HG02884 (cell line): ENCODE measurements around the gene BRD3OS.
"Not testable (repeated sequence)": the region's sequence is repeated elsewhere in the genome, so short reads cannot be mapped to it uniquely, and the experiment has no call there.

Experiments
- ATAC-seq: cut with Tn5 transposase; IDR thresholded peaks from one replicate; pipeline ENCODE4 v1.9.1; 2021; ENCODE audit warnings: mild to moderate bottlenecking, moderate library complexity; ENCODE audit not compliant: unreplicated experiment

The BRD3OS gene

DNA sequence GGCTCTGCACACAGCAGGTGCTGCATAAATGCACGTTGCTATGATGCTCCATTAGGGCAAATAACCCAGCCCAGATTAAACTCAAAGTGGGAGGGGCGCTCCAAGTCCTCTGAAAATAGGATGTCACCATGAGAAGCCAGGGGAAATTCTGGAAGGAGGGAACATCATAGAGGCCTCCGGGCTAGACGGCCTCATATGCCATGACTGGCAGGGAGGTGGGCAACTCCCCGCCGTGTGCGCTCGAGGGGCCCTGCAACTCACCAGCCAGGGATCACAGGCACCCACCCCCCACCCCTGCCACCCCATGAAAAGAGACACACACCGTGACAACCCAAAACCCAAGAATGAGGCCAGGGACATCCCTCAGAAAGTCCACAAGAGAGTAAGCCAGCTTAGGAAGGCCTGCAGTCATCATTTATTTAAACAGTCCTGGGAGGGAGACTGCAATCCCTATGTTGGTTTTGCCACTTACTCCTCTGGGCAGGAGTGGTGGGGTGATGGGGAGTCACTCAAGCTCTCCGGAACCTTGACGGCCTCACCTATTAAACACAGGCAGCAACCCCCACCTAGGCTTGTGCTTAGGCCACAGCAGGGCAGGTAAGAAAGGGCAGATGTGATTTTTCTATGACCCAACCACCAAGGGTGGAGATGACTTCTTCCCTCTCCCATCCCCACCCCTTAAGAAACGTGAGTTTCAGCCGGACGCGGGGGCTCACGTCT, 37.2 kb upstream of the BRD3OS start:
- no peak for ATAC-seq

DNA sequence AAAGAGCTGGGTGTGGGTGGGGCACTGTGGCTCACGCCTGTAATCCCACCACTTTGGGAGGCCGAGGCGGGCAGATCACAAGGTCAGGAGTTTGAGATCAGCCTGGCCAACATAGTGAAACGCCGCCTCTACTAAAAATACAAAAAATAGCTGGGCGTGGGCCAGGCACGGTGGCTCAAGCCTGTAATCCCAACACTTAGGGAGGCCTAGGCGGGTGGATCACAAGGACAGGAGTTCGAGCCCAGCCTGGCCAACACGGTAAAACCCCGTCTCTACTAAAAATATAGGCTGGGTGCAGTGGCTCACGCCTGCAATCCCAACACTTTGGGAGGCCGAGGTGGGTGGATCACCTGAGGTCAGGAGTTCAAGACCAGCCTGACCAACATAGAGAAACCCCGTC, 36.5 kb upstream of the BRD3OS start:
- not testable (repeated sequence) for ATAC-seq

DNA sequence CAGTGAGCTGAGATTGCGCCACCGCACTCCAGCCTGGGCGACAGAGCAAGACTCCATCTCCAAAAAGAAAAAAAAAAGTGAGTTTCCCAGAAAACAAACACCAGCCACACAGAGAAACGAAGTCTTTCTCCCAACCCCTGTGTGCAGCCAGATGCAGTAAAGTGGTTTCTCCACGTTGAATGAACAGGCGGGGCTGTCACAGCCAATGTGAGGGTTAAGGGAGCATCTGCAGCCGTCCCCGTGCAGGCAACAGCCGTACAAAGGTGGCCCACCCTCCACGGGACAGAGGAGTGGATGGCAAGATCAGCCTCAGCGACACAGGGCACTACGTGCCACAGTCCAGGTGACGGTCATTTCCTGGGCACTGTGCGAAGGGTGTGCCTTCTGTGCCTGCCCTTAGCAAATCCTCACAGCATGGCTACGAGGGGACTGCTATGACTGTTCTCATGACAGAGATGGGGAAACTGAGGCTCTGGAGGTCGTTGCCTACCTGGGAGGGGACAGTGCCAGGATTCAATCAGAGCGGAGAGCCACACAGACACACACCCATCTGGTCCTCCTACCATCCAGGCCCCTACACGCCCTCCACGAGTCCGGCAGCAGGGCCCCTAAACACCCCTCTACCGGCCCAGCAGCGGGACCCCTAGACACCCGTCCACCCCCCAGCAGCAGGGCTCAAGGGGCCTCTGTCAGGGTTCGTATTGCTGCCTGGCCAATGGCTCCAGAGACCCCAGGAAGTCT, 35.5 kb upstream of the BRD3OS start:
- ATAC-seq, result no peak

DNA sequence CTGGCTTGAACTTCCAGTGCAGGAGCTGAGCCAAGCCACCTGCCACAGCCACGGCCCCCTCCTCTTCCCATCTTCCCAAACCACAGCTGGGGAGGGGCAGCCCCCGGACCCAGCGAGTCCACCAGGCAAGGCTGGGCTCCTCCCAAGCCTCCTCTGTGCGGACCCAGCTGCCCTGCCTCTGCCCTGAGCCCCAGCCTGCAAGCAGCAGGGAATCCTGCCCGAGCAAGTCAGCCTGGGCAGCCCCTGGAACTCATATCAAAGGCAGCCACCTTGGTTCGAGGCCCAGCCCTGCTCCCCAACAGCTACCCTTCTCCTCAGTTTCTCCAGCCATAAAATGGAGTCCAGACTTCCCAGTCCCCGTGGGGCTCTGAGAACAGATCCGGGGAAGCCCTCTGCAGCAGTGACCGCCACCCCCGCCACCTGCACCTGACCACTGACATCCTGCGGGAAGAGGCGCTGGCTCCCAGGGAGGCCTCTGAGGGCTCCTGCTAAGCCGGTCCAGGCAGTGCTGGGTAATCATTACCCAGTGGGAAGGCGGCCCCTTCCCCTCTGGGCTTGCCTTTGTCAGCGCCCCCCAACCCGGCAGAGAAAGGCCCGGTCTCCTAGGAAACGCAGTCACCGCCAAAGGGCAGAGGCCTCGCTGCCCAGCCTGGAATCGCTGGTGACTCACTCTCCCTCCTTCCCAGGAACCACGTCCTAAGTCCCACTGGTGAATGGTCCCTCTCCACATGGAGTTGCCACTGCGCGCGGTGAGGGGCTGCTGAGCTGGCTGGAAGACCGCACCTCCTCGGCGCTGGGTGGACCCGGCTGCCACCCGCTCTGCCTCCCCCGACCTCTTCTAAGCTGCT, 34.7 kb upstream of the BRD3OS start:
- no peak for ATAC-seq

DNA sequence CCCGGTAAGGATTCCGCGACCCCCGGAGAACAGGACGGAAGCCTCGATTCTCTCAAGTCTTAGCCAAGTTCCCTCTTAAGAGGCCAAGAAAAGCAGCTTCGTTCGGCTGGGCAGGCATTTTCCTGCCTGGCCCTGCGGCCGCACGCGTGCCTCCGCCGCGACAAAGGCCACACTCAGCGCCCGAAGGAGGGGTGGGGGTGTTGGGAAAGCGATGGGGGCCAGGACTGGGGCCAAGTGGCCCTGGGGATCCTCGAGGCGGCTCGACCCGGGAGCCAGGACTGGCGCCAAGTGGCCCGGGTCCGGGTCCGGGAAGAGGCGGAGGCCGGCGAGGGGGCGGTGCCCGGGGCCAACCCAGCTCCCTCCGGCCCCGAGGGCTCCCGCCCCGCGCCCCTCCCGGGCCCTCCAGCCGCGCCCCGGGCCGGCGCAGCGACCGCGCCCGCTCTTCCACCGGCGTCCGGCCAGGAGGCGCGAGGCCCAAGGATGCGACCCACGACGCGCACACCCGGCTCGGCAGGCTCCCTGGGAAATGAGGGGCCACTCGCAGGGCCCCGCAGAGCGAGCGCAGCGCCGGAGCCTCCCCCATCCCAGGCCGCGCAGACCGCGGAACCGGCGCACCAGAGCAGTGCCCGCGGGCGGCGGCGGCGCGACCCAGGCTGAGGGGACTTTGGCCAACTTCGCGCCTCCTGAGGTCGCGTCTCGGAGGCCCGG, 33.9 kb upstream of the BRD3OS start:
- no peak for ATAC-seq

DNA sequence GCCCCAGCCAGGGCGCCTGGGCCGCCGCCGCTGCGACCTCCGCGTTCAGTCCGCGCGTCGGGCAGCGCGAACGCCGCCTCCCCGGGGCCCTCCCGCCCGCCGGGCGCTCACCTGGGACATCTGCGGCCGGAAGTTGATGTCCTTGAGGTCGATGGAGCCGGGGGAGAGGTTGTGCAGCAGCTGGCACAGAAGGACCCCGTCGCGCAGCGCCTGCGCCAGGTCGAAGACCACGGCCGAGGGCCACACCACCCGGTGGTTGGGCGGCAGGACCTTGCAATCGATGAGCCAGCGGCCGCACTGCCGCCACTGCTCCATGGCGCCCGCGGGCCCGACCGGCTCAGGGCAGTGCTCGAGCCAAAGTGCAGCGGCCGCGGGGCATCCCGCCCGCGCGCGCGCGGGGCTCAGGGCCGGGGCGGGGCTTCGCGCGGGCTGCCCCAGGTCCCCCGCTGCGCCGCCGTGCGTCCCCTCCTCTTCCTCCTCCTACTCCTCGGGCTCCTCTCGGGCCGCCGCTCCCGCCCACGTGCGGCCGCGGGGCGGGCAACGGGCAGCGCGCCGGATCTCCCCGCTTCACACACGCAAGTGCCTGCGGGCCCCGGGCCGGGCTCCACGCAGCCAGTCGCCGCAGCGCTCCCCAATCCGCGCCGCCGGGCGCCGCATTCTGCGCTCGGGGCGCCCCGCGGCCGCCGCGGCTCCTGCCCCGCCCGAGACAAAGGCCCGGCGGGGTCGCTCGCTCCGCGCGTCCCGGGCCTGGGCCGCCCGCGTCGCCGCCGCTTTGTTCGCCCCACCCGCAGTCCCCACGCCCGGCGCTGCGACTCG, 33.1 kb upstream of the BRD3OS start, which contains the start of gene VAV2:
TSS of gene VAV2 (minus strand) at position 361 of the 816 bp plus-strand sequence. CDS start at position 315, 46 bp downstream.
- peak; percentile 36 for ATAC-seq

DNA sequence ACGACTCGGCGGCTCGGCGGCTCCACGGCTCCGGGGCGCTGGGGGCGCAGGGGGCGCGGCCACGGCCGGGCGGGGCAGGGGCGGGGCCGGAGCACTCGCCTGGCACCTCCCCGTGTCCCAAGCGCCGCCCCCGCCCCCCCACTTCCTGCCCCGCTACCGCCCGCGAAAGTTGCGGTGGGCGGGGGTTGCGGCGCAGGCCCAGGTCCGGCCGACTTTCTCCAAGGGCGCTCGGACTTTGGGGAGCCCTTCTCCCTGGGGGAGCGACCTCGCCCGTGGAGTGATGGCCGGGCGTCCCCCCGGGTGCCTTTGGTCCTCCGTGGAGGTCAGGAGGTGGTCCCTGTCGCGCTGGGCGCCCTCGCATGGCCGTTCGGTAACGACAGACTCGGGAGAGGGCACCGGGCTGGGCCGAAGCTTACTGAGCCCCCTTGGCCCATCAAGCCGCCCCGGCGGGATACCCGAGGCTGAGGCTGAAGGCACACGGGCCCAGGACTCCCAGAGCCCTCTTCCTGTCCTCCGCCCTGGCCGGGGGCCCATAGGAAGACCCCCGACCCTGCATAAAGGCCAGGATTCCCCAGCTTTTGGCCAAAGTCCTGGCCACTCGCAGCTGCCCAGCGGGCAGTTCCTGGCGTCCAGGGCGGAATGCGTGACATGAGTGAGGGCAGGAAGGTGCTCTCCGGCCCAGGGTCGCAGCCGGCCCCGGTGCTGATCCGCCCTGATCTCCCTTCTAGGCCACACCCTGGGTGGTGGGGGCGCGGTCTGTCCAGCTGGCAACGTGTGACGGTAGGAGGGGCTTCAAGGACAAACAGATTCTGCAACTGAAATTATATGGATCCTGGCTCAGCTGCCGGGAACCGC, 32.3 kb upstream of the BRD3OS start:
- ATAC-seq, result peak; percentile 35

DNA sequence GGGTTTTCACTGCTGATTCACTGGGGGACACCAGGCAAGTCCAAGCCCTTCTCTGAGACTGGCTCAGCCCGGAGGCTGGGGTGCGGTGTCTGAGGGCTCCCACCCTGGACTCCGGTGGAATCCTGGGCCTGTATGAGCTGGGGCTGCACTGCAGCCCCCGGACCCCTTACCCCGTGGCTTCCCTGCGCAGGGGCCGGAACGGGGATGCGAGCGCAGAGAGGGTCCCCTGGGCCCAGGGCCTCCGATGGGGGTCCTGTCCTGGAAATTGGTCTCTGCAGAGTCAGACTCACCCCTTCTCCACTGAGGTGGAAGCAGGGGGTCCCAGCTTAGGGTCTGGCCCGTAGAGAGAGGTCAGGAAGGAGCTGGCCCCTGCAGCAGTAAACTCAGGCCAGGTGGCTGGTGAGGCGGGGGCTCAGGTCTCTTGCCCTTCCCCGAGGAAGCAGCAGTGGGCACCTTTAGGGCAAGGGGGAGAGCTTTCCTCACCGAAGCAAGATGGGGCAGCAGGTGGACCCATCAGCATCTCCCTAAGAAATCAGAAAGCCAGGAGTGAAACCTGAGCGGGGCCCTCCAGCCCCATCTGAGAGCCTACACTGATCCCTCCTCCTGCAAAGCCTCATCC, 31.5 kb upstream of the BRD3OS start:
- no peak for ATAC-seq

DNA sequence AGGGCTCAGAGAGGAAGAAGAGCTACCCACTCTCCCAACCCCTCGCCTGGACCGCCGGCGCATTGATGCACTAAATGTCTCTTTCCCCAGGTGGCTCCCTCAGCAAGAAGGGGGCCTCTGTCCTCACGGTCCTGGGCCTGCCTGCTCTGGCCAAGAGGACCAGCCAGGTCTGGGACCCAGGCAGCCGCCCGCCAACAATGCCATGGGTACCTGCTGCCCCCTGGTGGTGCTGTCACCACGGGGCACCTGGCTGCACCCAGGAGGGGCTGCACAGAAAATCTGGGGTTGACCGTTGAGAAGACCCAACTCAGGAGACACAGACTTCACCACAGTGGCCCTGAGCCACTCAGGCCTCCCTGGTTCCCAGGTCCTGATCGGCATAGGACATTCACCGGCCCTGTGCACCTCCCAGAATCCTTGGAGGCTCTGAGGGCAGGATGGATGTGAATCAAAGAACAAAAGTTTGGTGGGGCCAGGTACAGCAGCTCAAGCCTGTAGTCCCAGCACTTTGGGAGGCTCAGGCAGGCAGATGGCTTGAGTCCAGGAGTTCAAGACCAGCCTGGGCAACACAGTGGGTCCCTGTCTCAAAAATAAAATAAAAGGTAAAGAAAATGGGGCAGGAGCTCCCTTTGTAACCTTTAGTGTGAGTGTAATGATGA, 30.8 kb upstream of the BRD3OS start:
- no peak for ATAC-seq

DNA sequence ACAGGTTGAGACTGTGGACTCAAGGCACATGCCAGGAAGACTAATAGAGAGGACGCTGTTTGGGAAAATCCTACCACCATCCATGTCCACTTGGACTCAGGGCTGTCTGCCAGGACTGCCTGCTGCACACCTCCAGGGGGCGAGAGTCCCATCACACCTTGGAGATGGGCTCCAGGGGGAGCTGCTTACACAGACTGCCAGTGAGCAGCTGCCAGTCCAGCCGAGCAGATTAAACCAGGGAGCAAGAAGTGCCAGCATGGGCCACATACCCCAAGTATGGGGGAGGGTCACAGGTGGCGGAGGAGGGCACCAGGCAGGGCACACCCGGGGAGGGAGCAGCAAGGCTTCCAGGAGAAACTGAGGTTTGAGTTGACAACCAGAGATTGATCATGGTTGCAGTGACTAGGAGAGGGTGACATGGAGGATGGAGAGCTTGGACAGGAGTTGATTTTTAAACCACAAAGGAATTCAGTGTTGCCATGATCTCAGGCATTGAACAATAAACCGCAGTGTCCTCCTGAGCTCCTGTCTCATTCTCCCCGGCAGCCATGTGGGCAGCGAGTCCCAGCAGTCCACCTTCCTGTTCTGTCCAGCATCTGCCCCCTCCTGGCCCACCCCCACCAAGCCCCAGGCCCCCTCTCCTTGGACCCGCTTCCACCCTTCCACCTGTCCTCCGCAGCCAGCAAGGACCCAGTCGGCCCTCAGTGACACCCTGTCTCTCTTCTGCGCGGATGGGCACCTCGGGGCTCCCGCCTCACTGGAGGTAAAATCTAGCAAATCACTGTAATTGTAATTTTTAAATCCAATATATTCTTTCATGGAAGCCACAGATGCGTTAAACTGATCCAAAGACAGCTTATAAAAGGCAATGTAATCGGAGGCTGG, 30.0 kb upstream of the BRD3OS start:
- no peak for ATAC-seq

DNA sequence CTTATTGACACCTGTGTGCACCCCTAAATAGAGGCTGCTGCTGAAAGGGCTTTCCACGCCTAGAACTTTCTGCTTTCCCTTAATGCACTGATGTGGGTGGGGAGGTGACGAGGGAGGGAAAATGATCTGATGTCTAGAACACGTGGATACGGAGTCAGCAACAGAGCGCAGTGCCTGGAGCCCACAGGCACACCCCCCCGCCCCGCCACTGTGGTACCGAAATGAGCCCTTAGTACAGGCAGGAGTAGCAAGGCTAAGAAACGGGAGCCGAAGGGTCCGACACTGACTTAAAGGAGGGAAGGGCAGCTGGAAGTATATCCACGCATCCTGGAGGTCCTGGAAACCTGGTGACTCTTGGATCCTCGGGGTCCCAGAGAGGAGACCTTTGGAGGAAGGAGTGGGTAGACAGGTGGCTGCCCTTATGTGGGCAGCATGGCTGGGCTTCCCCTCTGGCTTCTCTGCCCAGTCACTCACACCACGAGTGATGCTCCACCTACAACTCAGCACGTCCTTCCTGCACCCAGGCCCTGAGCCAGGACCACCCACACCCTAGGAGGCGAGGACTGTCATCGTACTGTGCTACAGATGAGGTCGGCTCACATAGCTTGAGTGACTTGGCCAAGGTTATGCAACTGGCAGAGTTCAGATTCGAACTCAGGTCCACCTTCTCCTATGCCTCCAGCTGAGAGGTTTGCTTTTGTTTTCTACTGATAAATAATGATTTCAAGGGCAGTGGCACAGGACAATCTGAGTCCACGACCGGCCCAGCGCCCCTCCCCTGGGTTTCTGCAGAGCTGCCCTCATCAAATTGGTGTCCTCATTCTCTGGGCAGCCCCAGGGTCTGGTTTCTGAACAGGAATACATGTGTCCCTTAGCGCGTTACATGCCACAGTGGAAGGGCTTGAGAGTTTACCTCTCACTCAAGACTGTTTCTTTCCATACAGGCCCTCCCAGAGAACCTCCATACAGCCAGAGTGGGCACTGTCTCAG, 28.5 kb upstream of the BRD3OS start:
- ATAC-seq, result no peak

DNA sequence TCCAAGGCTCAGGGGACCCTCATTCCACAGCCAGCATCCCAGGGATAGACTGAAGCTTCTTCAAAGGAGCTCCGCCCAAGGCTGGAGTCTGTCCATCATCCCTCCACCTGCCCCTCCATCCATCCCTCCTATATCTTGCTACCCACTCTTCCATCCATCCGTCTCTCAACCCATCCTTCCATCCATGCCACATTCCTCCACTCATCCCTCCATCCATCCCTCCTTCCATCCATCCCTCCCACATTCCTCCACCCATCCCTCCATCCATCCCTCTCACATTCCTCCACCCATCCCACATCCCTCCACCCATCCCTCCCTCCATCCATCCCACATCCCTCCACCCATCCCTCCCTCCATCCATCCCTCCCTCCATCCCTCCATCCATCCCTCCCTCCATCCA, 27.7 kb upstream of the BRD3OS start:
- no peak for ATAC-seq

DNA sequence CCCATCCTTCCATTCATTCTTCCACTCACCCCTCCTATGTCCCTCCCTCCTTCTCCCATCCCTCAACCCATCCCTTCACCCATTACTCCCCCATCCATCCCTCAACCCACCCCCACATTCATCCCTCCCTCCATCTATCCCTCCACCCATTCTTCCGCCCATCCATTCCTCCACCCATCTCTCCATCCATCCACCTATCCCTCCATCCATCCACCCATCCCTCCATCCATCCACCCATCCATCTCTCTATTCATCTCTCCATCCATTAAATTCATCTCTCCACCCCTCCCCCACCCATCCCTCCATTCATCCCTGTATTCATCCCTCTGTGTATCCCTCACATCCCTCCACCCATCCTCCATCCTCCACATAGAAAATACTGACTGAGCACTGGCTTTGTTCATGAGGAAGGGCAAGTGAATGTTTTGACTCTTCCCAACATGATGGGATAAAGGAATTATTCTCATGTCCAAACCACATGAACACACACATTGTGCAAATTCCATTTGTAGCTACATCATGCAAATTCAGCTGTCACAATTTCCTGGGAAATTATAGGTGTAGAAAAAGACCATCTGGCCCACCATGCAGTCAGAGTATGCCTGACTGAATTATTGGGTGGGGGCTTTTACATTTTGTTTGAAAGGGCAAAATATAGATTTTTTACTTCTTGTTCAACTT, 26.2 kb upstream of the BRD3OS start:
- no peak for ATAC-seq

DNA sequence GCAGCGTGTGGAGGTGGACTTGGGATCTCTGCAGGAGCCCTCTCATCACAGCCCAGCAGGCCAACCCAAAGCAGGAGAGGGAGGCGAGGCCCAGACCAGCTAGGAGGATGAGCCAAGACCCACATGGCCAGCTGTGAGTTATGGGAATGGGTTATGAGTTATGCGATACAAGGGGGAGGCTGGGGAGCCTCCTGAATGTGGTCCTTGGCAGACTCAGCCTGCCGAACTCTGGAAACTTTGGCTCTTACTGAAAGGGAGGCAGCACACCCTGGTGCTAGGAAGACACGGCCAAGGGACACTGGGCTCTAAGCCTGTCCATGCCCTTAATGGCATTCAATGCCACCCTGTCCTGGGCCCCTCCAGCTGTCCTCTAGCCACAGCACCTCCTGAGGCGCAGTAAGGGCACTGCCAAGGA, 25.4 kb upstream of the BRD3OS start:
- no peak for ATAC-seq

DNA sequence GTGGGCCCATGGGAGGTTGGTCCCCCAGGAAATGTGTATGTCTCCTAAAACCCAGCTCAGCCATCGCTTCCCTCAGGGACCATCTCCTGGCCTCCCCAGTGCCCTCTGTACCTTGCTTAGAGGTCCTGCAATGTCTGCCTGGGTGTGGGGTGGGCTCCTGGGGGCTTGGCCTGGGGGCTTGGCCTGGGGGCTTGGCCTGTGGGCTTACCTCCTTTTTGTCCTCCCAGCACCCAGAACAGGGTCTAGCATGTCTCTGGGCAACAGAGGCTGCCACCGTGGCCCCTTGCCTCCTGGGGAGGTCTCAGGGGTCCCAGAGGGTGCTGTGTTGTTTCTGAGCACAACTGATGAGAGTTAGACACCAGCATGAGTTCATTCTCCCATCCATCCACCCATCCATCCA, 22.5 kb upstream of the BRD3OS start:
- ATAC-seq, result no peak
